ENCODE measurements around the gene NFYA.

Gene NFYA

GRCh38 chr6:41100871-41101287 is 28.1 kb downstream of the NFYA start:
- H3K4me1 ChIP-seq (ENCODE audit: control insufficient read depth, insufficient read depth, low read length), result no peaks in the 10 kb centered on the region
- no peak overlapping the region for H3K4me3 ChIP-seq (ENCODE audit: low read depth, low read length)
- H3K27ac ChIP-seq (ENCODE audit: extremely low read depth, low read depth, low read length), result no peak overlapping the region
- TF ChIP-seq ZBTB49 (tag by site-specific recombination; IDR thresholded peaks at IDR 0.05; ENCODE audit: low read depth), result no peak
- no peak for TF ChIP-seq ZNF518A (tag by site-specific recombination; conservative IDR thresholded peaks at IDR 0.05; ENCODE audit: low read depth)
- no peak for TF ChIP-seq ZNF114 (tag by site-specific recombination; IDR thresholded peaks at IDR 0.05)
- no peak for TF ChIP-seq ZFP41 (tag by site-specific recombination; IDR thresholded peaks at IDR 0.05; ENCODE audit: borderline replicate concordance)
- no peak for TF ChIP-seq GLIS2 (tag by site-specific recombination; IDR thresholded peaks at IDR 0.05)
- no peak for TF ChIP-seq ZBTB48 (tag by site-specific recombination; IDR thresholded peaks at IDR 0.05)
- TF ChIP-seq ZNF26 (tag by site-specific recombination; IDR thresholded peaks at IDR 0.05), result no peak
- TF ChIP-seq ZNF629 (tag by site-specific recombination; IDR thresholded peaks at IDR 0.05), result no peak
- TF ChIP-seq ZNF2 (tag by site-specific recombination; IDR thresholded peaks at IDR 0.05), result no peak
- no peak for TF ChIP-seq ZBTB21 (tag by site-specific recombination; IDR thresholded peaks at IDR 0.05)
- TF ChIP-seq IKZF3 (tag by site-specific recombination; IDR thresholded peaks at IDR 0.05), result no peak
- TF ChIP-seq ZXDB (tag by site-specific recombination; IDR thresholded peaks at IDR 0.05), result no peak
- TF ChIP-seq ZNF645 (tag by site-specific recombination; IDR thresholded peaks at IDR 0.05), result no peak
- ChIA-PET CTCF (interaction anchor here (0.6 to 0.9 kb wide), 2 partner anchors 8 to 205 kb away, joined by 3 to 4 read pairs; no protein-coding TSS in a partner anchor), POLR2A (no interaction called here)
- H3K9me3 ChIP-seq (ENCODE audit: control insufficient read depth, insufficient read depth, low read depth, low read length), result no peaks in the 10 kb centered on the region
- H3K36me3 ChIP-seq (ENCODE audit: control insufficient read depth in 2 of 2, insufficient read depth in 1 of 2, low read length in 2 of 2), result peaks cover 41 to 47% of the 10 kb centered on the region in 2 experiments

- POLR2A ChIA-PET, result interaction anchor here (0.6 to 1.5 kb wide), 2 partner anchors 31 to 72 kb away, joined by 4 read pairs; partner anchors contain the start of genes NFYA and OARD1
- Histone ChIP-seq H3K4me3 (ENCODE audit: low read depth, low read length) (no peak overlapping the region), H3K36me3 (ENCODE audit: control insufficient read depth in 2 of 2, insufficient read depth in 1 of 2, low read length in 2 of 2) (peaks cover 13 to 17% of the 10 kb centered on the region in 2 experiments; a peak in 2 of 3 replicates), H3K27ac (ENCODE audit: extremely low read depth, low read depth, low read length) (no peak overlapping the region), H3K9me3 (ENCODE audit: control insufficient read depth, insufficient read depth, low read depth, low read length) (no peaks in the 10 kb centered on the region), H3K4me1 (ENCODE audit: control insufficient read depth, insufficient read depth, low read length) (no peaks in the 10 kb centered on the region)
- TF ChIP-seq ZNF416 (tag by site-specific recombination; IDR thresholded peaks at IDR 0.05), result no peak
- no peak for TF ChIP-seq ZBTB21 (tag by site-specific recombination; IDR thresholded peaks at IDR 0.05)
- TF ChIP-seq OSR2 (tag by site-specific recombination; IDR thresholded peaks at IDR 0.05), result no peak
- no peak for TF ChIP-seq SP3 (tag by site-specific recombination; IDR thresholded peaks at IDR 0.05)
- TF ChIP-seq ZNF221 (tag by site-specific recombination; IDR thresholded peaks at IDR 0.05; ENCODE audit: borderline replicate concordance), result no peak
- CTCF ChIA-PET, result interaction anchor here (0.6 to 2.9 kb wide), 3 partner anchors 12 to 1780 kb away, joined by 3 to 18 read pairs (median 3); no protein-coding TSS in a partner anchor
Observed at GRCh38 chr6:41103847-41104246, 31.1 kb downstream of the NFYA start.

Measured in HEK293 (cell line).